Mucosa of descending colon (tissue), 3 donors: ENCODE results near the gene PRKCE. TPM values are rescaled to one million over a fixed set of nuclear protein-coding genes. Genes with fewer than 3 reads are reported as not detected.

Experiments used
- ATAC-seq: fragments of 200-7000 bp; cut with Tn5 transposase; one replicate; pipeline ENCODE4 v1.9.1; 2020; ENCODE audit warnings: mild to moderate bottlenecking, moderate library complexity
- DNase-seq, 3 donors: peaks; one replicate each; pipeline ENCODE4 v3.0.0-alpha.2; 2020
- H3K36me3 ChIP-seq: fragments of 200-600 bp; one replicate; pipeline ENCODE4 v1.8.0; 2021; ENCODE audit warnings: low read depth, mild to moderate bottlenecking
- H3K4me1 ChIP-seq: fragments of 200-600 bp; one replicate; pipeline ENCODE4 v1.8.0; 2021; ENCODE audit warnings: low read depth, mild to moderate bottlenecking
- H3K4me3 ChIP-seq: fragments of 200-600 bp; one replicate; pipeline ENCODE4 v1.8.0; 2021; ENCODE audit warnings: mild to moderate bottlenecking
- H3K9me3 ChIP-seq: fragments of 200-600 bp; one replicate; pipeline ENCODE4 v1.8.0; 2021; ENCODE audit warnings: mild to moderate bottlenecking
- CTCF ChIP-seq: fragments of 200-600 bp; IDR thresholded peaks from one replicate; pipeline ENCODE4 v1.8.0; 2022; ENCODE audit warnings: antibody characterized with exemption, mild to moderate bottlenecking
- intact Hi-C, 2 donors: fragments of 100-400 bp; cut with DNase I in 1 of 2; cut with micrococcal nuclease in 1 of 2; formaldehyde crosslinking; loops; one replicate each; pipeline versions ENCODE4 v1.11.0 to v1.11.1; 2022; cut with DNase I, micrococcal nuclease
- total RNA-seq, 3 donors: library from RNA; stranded (reverse); fragmentation: NEBNext Ultra II Directional in 2 of 3; extraction: Animal tissue kit (Norgen Biotek cat#: 25700) in 2 of 3; gene quantifications; one replicate each; pipeline versions ENCODE4 v1.2.1 to v1.2.4, GENCODE V29; 2021 to 2023
- donor health status: DM: no; HTN: no; CAD: no; lungs with moderate emphysema.
- donor health status: DM: no; HTN: no; CAD: no.
- donor health status: DM: no; HTN: yes; CAD: no.

Gene PRKCE
- total RNA-seq, 3 donors from 2014 or later, result 24.5 to 52.0 (median 32.7) TPM

- TF ChIP-seq CTCF, result no peak
- intact Hi-C loops, result no loop called here
- DNase-seq (no peak), ATAC-seq (no peak)
- H3K4me3 ChIP-seq, result no peak overlapping the region
- H3K9me3 ChIP-seq, result no peaks in the 10 kb centered on the region
- H3K4me1 ChIP-seq, result no peaks in the 10 kb centered on the region
- no peaks in the 10 kb centered on the region for H3K36me3 ChIP-seq
Observed at GRCh38 chr2:46072101-46072820, 420.8 kb downstream of the PRKCE start.

GRCh38 chr2:46073540-46074046 lies 422.1 kb downstream of the PRKCE start:
- no peaks in the 10 kb centered on the region for H3K36me3 ChIP-seq
- no peaks in the 10 kb centered on the region for H3K4me1 ChIP-seq
- DNase-seq, result no peak
- H3K9me3 ChIP-seq, result no peaks in the 10 kb centered on the region
- intact Hi-C loops, result no loop called here
- TF ChIP-seq CTCF, result no peak
- peak; percentile 13 for ATAC-seq
- no peak overlapping the region for H3K4me3 ChIP-seq

GRCh38 chr2:46074501-46074900 lies 423.0 kb downstream of the PRKCE start:
- DNase-seq (no peak), ATAC-seq (no peak)
- intact Hi-C loops, result no loop called here
- no peak overlapping the region for H3K4me3 ChIP-seq
- H3K4me1 ChIP-seq, result no peaks in the 10 kb centered on the region
- H3K36me3 ChIP-seq, result no peaks in the 10 kb centered on the region
- H3K9me3 ChIP-seq, result no peaks in the 10 kb centered on the region
- no peak for TF ChIP-seq CTCF

GRCh38 chr2:46075848-46076247 lies 424.4 kb downstream of the PRKCE start:
- no peak for TF ChIP-seq CTCF
- Histone ChIP-seq H3K36me3 (no peaks in the 10 kb centered on the region), H3K9me3 (no peaks in the 10 kb centered on the region), H3K4me1 (no peaks in the 10 kb centered on the region), H3K4me3 (no peak overlapping the region)
- intact Hi-C loops, result no loop called here
- DNase-seq, result no peak
- ATAC-seq, result no peak

- intact Hi-C loops, result no loop called here
- no peak for TF ChIP-seq CTCF
- ATAC-seq, result no peak
- no peaks in the 10 kb centered on the region for H3K36me3 ChIP-seq
- H3K9me3 ChIP-seq, result no peaks in the 10 kb centered on the region
- DNase-seq, result no peak
- H3K4me3 ChIP-seq, result no peak overlapping the region
- no peaks in the 10 kb centered on the region for H3K4me1 ChIP-seq
Observed at GRCh38 chr2:46076251-46076650, 424.8 kb downstream of the PRKCE start.
